IMR-90 (cell line): Measurements from ENCODE around the gene NPL.

Experiments used
- BHLHE40 ChIP-seq: fragments of 150-350 bp; IDR thresholded peaks from 2 replicates; pipeline ENCODE4 v1.6.1; 2016; ENCODE audit warnings: mild to moderate bottlenecking, low read depth, low read length
- CEBPB ChIP-seq: IDR thresholded peaks from 2 replicates; pipeline ENCODE4 v1.6.1; 2012; ENCODE audit warnings: low read depth, low read length, improper control_type of control experiment
- CTCF ChIP-seq: conservative IDR thresholded peaks from 2 replicates; pipeline ENCODE4 v1.5.1; 2012; ENCODE audit warnings: mild to moderate bottlenecking, low read depth, low read length, improper control_type of control experiment
- MAZ ChIP-seq: IDR thresholded peaks from 2 replicates; pipeline ENCODE4 v1.6.1; 2012; ENCODE audit warnings: low read depth, mild to moderate bottlenecking, low read length, improper control_type of control experiment, moderate library complexity, borderline replicate concordance
- POLR2A ChIP-seq: IDR thresholded peaks from 2 replicates; pipeline ENCODE4 v1.6.1; 2012; ENCODE audit warnings: mild to moderate bottlenecking, low read depth, low read length
- RAD21 ChIP-seq: IDR thresholded peaks from 2 replicates; pipeline ENCODE4 v1.6.1; 2012; ENCODE audit warnings: low read length, improper control_type of control experiment
- RFX5 ChIP-seq: IDR thresholded peaks from 2 replicates; pipeline ENCODE4 v1.8.0; 2012; ENCODE audit warnings: low read depth, mild to moderate bottlenecking, low read length, moderate library complexity
- SMC3 ChIP-seq: fragments of 150-350 bp; IDR thresholded peaks from 2 replicates; pipeline ENCODE4 v1.6.1; 2016; ENCODE audit warnings: low read depth, mild to moderate bottlenecking, antibody characterized with exemption, low read length, moderate library complexity

- no peak for TF ChIP-seq POLR2A
- no peak for TF ChIP-seq RAD21
- TF ChIP-seq MAZ = no peak
- no peak for TF ChIP-seq CEBPB
- TF ChIP-seq RFX5 = no peak
- TF ChIP-seq CTCF = no peak
- no peak for TF ChIP-seq SMC3
- TF ChIP-seq BHLHE40 = no peak
These were observed 2.6 kb upstream of the NPL start for GRCh38 chr1:182786995-182787324.
